HepG2 (cell line): ENCODE results near the gene ACOT13. TPM values are rescaled to one million over a fixed set of nuclear protein-coding genes. Genes with fewer than 3 reads are reported as not detected.
A peak's percentile ranks its signal among the peaks of the same experiment; 100 is the strongest.

Experiments
- GATAD1 ChIP-seq: IDR thresholded peaks from 2 replicates; pipeline ENCODE4 v1.6.1; 2016; ENCODE audit warnings: missing genetic modification reagents, missing compliant biosample characterization
- HINFP ChIP-seq: sonication (generic); formaldehyde crosslinking; IDR thresholded peaks from 2 replicates; pipeline ENCODE4 v1.4.0; 2020; ENCODE audit warnings: low read depth, mild to moderate bottlenecking, missing genetic modification reagents
- HNF4G ChIP-seq, 2 experiments: sonication (generic) in 1 of 2; formaldehyde crosslinking in 1 of 2; IDR thresholded peaks; 2 replicates each; pipeline versions ENCODE4 v1.4.0 to v1.6.1; 2011 to 2020; ENCODE audit warnings: borderline replicate concordance in 2 of 2, low read depth in 2 of 2, mild to moderate bottlenecking in 2 of 2, low read length in 1 of 2, missing genetic modification reagents in 1 of 2, moderate library complexity in 1 of 2
- KLF11 ChIP-seq: IDR thresholded peaks from 2 replicates; pipeline ENCODE4 v1.6.1; 2016; ENCODE audit warnings: missing compliant biosample characterization
- NAIF1 ChIP-seq: sonication (generic); formaldehyde crosslinking; IDR thresholded peaks from 2 replicates; pipeline ENCODE4 v1.5.0; 2020; ENCODE audit warnings: mild to moderate bottlenecking, missing genetic modification reagents, borderline replicate concordance
- NFIC ChIP-seq: IDR thresholded peaks from 2 replicates; pipeline ENCODE4 v1.6.1; 2012; ENCODE audit warnings: mild to moderate bottlenecking, low read length, inconsistent platforms
- PHF21A ChIP-seq: sonication (generic); formaldehyde crosslinking; IDR thresholded peaks from 2 replicates; pipeline ENCODE4 v1.5.0; 2020; ENCODE audit warnings: mild to moderate bottlenecking, missing genetic modification reagents
- POLR2AphosphoS5 ChIP-seq: IDR thresholded peaks from 2 replicates; pipeline ENCODE4 v1.6.1; 2012; ENCODE audit warnings: low read depth, low read length
- PRMT3 ChIP-seq: sonication (generic); formaldehyde crosslinking; IDR thresholded peaks from 2 replicates; pipeline ENCODE4 v1.8.1; 2022; ENCODE audit warnings: low read depth, mild to moderate bottlenecking, moderate library complexity, missing genetic modification reagents, borderline replicate concordance
- RARG ChIP-seq: sonication (generic); formaldehyde crosslinking; IDR thresholded peaks from 2 replicates; pipeline ENCODE4 v1.4.0; 2020; ENCODE audit warnings: low read depth, mild to moderate bottlenecking, missing genetic modification reagents
- SETDB1 ChIP-seq: sonication (generic); formaldehyde crosslinking; IDR thresholded peaks from 2 replicates; pipeline ENCODE4 v1.5.1; 2020; ENCODE audit warnings: missing genetic modification reagents, mild to moderate bottlenecking, borderline replicate concordance
- TCF7L2 ChIP-seq: IDR thresholded peaks from 2 replicates; pipeline ENCODE4 v1.6.1; 2011; ENCODE audit warnings: mild to moderate bottlenecking, low read depth, low read length, moderate library complexity
- TIGD3 ChIP-seq: sonication (generic); formaldehyde crosslinking; IDR thresholded peaks from 2 replicates; pipeline ENCODE4 v1.5.1; 2020; ENCODE audit warnings: mild to moderate bottlenecking, missing genetic modification reagents, borderline replicate concordance
- ZNF160 ChIP-seq: sonication (generic); formaldehyde crosslinking; IDR thresholded peaks from 2 replicates; pipeline ENCODE4 v1.8.0; 2022; ENCODE audit warnings: mild to moderate bottlenecking, inconsistent platforms, missing genetic modification reagents
- ZNF879 ChIP-seq: sonication (generic); formaldehyde crosslinking; IDR thresholded peaks from 2 replicates; pipeline ENCODE4 v1.8.1; 2023; ENCODE audit warnings: missing genetic modification reagents
- ZSCAN12 ChIP-seq: sonication (generic); formaldehyde crosslinking; IDR thresholded peaks from 2 replicates; pipeline ENCODE4 v1.9.0; 2021; ENCODE audit warnings: mild to moderate bottlenecking, missing genetic modification reagents
- polyA plus RNA-seq, 8 experiments: library from polyadenylated mRNA; depleted of rRNA in 3 of 8; stranded (reverse) in 7 of 8; unstranded in 1 of 8; fragments of >200 nt; fragmentation: Illumina TruSeq in 4 of 8; extraction: Trizol in 4 of 8; gene quantifications; 2 replicates each; pipeline versions ENCODE4 v1.2.1 to v1.2.3, GENCODE V29; 2011 to 2016; ENCODE audit warnings: low read depth in 4 of 8, missing spikeins in 1 of 8, mixed read lengths in 1 of 8; ENCODE audit not compliant: insufficient read depth in 1 of 8
- total RNA-seq, 5 experiments: library from RNA; depleted of rRNA; stranded (reverse); fragments of >200 nt; fragmentation: Illumina TruSeq; extraction: Trizol; gene quantifications; 2 replicates each; pipeline ENCODE4 v1.2.3, GENCODE V29; 2016; ENCODE audit warnings: low read depth in 1 of 5
- TF ChIP-seq, protein P1 (sequence below): sonication (generic); formaldehyde crosslinking; IDR thresholded peaks from 2 replicates; pipeline ENCODE4 v1.4.0; 2020; ENCODE audit warnings: mild to moderate bottlenecking, missing genetic modification reagents
- TF ChIP-seq, protein P2 (sequence below): sonication (generic); formaldehyde crosslinking; IDR thresholded peaks from 2 replicates; pipeline ENCODE4 v1.9.0; 2022; ENCODE audit warnings: low read depth, missing genetic modification reagents
- TF ChIP-seq, protein P3 (sequence below): sonication (generic); formaldehyde crosslinking; IDR thresholded peaks from 2 replicates; pipeline ENCODE4 v1.8.1; 2023; ENCODE audit warnings: missing genetic modification reagents, mild to moderate bottlenecking, borderline replicate concordance
- TF ChIP-seq, protein P4 (sequence below): sonication (generic); formaldehyde crosslinking; IDR thresholded peaks from 2 replicates; pipeline ENCODE4 v1.5.1; 2020; ENCODE audit warnings: missing genetic modification reagents, mild to moderate bottlenecking, borderline replicate concordance
- TF ChIP-seq, protein P5 (sequence below): IDR thresholded peaks from 2 replicates; pipeline ENCODE4 v1.6.1; 2016; ENCODE audit warnings: control low read depth

ACOT13 gene
- total and polyA plus RNA-seq, 2 of the 13 experiments (the other 11 are each of a cell fraction or from before 2014, with no cell fraction given), result 31.5 to 45.1 TPM

DNA sequence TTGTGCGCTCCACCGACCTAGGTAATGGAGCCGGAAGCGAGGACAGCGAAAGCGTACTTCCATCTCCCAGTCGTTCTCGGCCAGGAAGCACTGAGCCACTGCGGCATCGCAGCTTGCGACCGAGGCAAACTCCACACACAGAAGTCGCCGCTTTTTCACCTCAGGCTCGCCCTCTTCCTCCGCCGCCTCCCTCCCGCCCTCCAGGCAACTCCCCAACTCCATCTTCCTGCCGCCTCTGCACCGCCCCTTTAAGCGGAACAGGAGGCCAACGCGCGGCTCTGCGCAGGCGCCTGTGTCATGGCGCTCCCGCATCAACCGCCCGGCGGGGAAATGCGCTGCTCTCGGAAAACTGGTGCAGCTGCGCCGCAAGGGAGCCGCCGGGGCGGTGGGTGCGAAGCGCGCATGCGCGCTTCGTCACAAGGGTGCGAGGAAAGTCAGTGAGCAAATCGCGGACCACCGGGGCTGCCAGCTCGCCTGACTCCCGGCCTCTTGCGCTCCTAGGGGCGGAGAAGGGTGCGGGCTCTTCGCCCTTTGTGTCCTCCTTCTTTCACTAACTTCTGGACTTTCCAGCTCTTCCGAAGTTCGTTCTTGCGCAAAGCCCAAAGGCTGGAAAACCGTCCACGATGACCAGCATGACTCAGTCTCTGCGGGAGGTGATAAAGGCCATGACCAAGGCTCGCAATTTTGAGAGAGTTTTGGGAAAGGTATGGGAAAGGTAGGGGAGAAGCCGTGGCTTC lies at the start of gene ACOT13, which contains the start of gene TDP2 (continued):
- TF ChIP-seq, protein P1, sequence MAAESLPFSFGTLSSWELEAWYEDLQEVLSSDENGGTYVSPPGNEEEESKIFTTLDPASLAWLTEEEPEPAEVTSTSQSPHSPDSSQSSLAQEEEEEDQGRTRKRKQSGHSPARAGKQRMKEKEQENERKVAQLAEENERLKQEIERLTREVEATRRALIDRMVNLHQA, result peak; percentile 67; the same call in 1 of the 2 replicates
- TF ChIP-seq PHF21A, result peak; percentile 96
- TF ChIP-seq, protein P2, sequence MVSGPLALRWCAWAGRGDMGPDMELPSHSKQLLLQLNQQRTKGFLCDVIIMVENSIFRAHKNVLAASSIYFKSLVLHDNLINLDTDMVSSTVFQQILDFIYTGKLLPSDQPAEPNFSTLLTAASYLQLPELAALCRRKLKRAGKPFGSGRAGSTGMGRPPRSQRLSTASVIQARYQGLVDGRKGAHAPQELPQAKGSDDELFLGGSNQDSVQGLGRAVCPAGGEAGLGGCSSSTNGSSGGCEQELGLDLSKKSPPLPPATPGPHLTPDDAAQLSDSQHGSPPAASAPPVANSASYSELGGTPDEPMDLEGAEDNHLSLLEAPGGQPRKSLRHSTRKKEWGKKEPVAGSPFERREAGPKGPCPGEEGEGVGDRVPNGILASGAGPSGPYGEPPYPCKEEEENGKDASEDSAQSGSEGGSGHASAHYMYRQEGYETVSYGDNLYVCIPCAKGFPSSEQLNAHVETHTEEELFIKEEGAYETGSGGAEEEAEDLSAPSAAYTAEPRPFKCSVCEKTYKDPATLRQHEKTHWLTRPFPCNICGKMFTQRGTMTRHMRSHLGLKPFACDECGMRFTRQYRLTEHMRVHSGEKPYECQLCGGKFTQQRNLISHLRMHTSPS, result peak; percentile 75; the same call in 1 of the 2 replicates
- no peak for TF ChIP-seq PRMT3
- peak; percentile 96; the same call in 1 of the 2 replicates for TF ChIP-seq ZNF879 (CRISPR knock-in tag)
- no peak; the same call in 1 of the 2 replicates for TF ChIP-seq TIGD3 (CRISPR knock-in tag)
- TF ChIP-seq, protein P3, sequence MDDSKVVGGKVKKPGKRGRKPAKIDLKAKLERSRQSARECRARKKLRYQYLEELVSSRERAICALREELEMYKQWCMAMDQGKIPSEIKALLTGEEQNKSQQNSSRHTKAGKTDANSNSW (CRISPR knock-in tag), result 0 out of 2 replicates have a peak, but pooled peaks have one; percentile 44
- TF ChIP-seq HINFP (CRISPR knock-in tag), result peak; percentile 56
- TF ChIP-seq SETDB1, result no peak
- TF ChIP-seq, protein P4, sequence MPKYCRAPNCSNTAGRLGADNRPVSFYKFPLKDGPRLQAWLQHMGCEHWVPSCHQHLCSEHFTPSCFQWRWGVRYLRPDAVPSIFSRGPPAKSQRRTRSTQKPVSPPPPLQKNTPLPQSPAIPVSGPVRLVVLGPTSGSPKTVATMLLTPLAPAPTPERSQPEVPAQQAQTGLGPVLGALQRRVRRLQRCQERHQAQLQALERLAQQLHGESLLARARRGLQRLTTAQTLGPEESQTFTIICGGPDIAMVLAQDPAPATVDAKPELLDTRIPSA (CRISPR knock-in tag), result no peak
- TF ChIP-seq KLF11 (CRISPR knock-in tag), result peak; percentile 98
- no peak for TF ChIP-seq ZSCAN12 (CRISPR knock-in tag)
- TF ChIP-seq ZNF160 (CRISPR knock-in tag), result 0 out of 2 replicates have a peak, but pooled peaks have one; percentile 90
- TF ChIP-seq NFIC, result no peak
- peak; percentile 96 for TF ChIP-seq GATAD1
- TF ChIP-seq RARG (CRISPR knock-in tag), result no peak
- TF ChIP-seq, protein P5, sequence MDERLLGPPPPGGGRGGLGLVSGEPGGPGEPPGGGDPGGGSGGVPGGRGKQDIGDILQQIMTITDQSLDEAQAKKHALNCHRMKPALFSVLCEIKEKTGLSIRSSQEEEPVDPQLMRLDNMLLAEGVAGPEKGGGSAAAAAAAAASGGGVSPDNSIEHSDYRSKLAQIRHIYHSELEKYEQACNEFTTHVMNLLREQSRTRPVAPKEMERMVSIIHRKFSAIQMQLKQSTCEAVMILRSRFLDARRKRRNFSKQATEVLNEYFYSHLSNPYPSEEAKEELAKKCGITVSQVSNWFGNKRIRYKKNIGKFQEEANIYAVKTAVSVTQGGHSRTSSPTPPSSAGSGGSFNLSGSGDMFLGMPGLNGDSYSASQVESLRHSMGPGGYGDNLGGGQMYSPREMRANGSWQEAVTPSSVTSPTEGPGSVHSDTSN (CRISPR knock-in tag), result no peak
- no peak for TF ChIP-seq TCF7L2
- peak; percentile 95 for TF ChIP-seq NAIF1
- TF ChIP-seq POLR2AphosphoS5, result peak; percentile 92
- peak; percentile 95; the same call in 1 of the 2 replicates for TF ChIP-seq HNF4G (IDR thresholded peaks at IDR 0.05; ENCODE audit: borderline replicate concordance, low read depth, low read length)
- TF ChIP-seq HNF4G (CRISPR knock-in tag; IDR thresholded peaks at IDR 0.05; ENCODE audit: borderline replicate concordance, low read depth), result peak; percentile 85
